Pons (tissue), 1 donor: ENCODE measurements around the gene CACNA1E.
A peak's percentile ranks its signal among the peaks of the same experiment; 100 is the strongest.

ENCODE experiments used
- DNase-seq: peaks from one replicate; pipeline ENCODE4 v3.0.0-alpha.2; 2016; ENCODE audit warnings: low spot score

Gene CACNA1E

DNA sequence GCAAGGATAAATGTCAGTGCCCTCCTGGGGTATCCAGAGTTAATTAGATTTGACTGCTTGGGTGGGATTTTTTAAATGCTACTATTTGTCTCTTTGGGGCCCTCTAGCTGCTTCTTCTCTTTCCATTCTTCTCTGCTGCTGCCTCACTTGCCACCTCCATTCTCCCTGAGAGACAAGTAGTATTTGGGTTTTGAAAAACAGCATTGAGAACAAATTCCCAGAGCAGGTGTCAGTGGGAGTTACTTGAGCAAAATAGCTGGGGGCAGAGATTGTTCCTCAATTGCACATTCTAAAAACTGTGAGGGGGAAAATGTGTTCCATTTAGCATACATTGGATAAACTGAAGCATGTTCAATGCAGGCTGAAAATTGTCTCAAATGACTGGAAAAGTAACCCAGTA, 286.5 kb downstream of the CACNA1E start:
- DNase-seq: no peak

DNA sequence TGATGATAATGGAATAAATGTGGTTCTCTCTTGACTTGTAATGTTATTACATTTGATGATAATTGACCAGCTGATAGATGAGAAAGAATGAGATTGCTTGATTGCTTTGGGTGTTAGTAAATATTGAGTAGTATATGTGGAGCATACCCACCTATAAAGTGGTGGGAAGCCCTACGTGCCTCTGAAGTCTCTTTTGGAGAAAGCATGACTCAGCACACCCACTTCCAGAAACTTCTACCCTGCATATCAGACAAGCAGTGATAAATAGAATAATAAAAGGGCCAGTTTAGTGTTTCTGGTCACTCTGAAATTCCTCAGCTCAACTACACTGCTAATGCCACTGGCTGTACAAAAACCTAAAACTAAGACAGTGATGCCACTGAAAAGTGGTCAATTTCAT, 289.4 kb downstream of the CACNA1E start:
- DNase-seq: no peak

DNA sequence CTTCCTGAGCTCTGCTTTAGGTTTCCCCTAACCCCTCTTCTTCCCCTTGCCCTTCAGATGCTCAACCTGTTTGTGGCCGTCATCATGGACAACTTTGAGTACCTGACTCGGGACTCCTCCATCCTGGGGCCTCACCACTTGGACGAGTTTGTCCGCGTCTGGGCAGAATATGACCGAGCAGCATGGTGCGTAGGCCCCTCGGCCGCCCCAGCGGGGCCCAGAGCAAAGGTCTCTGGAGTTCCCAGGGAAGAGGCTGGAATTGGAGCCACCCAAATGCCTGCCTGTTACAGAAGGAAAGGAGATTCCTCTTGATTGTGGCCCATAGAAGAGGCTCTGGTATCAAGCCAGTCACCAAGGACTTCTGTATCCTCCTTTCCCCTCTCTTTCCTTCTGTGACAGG, 292.7 kb downstream of the CACNA1E start:
- no peak for DNase-seq

DNA sequence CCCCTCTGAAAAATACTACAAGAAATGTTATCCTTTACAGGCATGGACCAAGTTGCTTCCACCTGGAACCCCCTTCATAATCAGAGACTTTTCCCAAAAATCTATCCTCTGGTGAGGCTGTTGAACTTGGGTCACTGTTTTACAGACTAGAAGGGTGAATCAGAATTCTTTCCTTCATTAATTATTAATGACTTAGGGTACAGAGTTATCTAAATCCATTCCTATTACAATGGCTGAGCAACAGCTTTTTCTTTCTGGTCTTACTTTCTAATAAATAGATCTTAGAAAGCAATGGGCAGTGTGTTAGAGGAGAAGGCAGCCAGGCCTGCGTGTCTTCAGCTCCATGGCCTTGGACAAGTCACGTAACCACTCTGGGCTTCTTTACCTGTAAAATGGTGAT, 294.0 kb downstream of the CACNA1E start:
- no peak for DNase-seq

DNA sequence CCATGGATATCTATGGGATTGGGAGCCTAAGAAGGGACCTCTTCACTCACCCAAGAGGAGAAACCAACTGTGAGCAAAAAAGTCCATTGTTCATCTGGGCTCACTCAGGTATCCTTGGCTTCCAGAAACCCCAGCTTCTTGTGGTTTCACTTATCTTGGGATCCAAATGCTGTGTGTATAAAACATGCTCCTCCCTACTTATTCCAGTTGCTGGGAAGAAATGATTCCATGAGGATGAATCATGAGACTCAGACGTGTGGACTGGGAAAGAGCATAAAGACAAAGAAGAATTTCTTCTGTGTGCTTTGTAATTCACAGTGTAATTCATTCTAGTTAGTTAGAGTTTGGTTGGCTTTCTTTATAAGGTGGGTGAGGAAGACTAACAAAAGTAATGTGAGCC, 294.5 kb downstream of the CACNA1E start:
- DNase-seq: no peak

DNA sequence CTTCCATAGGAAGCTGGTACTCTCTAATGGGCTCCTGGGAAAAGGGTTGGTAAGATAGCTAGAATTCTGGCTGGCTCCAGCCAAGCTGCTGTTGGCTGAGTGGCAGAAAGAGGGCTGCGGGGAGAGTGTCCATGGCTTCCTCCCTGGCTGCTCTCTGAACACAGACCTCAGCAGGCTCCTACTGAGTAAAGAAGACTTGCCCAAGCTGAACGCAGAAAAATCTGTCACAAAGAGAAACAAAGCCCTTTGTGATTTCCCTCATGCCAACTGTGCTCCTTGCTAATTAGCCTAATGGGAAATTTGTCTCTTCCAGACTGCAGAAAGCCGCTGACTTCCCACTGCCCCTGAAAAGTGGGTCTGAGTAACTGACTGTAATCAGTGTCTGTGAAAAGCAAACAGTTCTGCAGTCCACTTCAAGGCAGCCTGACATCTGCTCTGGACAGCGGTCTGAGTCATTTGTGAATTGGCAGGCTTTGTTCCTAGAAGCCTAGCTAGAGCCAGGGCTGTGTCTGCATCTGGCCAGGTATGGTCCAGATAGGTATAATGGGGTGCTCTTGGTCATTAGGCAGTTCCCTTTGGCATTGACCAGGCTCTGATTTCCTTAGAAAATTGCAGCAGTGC, 295.4 kb downstream of the CACNA1E start:
- no peak for DNase-seq

DNA sequence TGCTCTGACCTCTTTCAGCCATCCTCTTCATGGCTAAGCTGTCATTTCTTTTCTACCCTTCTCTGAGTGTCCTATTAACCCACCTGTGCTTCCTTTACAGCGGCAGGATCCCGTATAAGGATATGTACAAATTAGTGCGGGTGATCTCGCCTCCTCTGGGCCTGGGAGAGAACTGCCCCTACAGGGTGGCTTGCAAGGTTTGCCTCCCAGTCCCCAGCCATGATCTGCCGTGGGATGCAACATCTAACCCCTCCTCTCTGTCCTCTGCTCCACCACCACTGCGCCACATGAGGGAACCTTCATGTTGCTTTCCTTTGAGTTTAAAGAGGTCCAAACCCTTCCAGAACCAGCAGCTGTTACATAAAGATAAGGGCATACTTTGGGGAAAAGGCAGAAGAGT, 296.0 kb downstream of the CACNA1E start:
- DNase-seq: no peak

DNA sequence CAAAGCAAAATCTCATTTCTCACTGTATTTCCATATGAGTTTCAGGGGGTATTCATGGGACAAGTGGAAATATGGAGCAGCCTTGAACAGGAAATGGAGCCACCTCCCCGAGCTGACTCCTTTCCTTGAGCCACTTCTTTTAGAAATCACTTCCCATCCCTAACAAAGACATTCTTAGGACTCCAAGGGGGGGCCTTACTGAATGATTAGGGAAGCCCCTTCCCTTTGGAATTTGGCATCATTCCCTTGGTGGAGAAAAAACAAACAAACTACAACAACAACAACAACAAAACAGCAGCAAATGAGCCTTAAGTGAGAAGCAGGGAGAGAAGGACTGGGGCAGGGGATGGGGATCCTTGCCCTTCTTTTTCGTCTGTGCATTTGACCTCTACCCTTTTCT, 299.9 kb downstream of the CACNA1E start:
- no peak for DNase-seq

DNA sequence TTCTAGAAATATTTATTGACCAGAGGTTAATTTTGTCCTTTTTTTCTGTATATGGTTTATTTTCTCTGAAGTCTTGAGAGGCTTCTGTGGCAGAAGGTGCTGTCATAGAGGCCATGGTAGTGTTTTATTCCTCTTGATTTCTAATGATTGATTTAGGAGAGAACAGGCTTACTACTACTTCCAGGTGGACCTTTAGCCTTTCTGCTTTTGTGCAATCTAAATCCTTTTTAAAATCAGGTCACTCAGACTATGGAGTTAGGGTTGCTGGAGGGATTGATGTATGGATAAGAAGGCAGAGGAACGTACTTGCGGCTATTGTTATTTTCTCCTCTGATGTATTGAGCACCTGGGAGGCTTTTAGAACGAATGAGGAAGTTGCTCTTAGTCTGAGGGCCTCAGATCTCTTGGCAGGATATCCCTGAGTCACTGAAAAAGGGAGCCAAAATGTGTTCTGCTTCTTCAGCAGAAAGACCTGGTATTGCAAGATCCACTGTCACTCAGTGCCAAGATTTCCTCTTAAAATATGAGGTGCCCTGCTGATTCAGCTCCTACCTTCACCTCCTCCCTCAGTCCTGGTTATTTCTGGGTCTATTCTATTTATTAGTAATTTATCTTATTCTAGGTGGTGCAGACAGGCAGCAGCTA, 300.8 kb downstream of the CACNA1E start:
- DNase-seq: peak; percentile 67

DNA sequence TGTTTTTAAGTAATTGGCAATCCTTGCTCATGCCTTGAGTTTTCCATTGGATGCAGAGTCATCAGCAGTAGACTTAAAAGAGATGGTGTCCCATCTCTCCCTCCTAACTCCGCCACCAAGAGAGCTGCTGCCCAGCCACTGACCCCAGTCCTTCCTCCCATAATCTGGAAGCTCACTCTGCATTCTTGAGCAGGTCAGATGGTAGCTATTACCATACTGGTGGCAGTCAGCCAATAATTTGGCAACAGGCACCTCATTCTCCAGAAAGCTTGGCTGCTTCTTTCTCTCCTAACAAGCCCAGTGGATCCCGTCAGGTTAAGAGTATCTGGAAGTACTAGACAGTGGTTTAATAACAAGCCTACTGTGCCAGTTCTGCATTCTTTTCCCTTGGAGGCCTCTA, 306.1 kb downstream of the CACNA1E start:
- DNase-seq: peak; percentile 22

DNA sequence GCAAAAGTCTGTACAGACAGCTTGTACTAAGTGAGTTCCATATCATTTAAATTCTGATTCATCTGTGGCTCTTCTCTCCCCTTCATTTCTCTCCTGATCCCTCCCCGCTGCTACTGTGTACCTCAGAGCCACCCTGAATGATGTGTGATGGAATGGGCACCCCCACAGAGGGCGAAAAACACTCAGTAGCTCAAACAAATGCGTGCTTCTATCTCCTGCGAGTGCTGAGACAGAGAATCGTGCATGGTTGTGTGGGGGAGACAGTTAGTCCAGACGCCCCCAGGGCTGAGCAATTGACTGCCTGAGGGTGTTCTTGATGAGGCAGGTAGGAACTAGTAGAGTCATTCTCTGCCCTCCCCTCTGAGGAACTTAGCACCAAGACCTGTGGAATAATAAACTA, 308.4 kb downstream of the CACNA1E start:
- no peak for DNase-seq

DNA sequence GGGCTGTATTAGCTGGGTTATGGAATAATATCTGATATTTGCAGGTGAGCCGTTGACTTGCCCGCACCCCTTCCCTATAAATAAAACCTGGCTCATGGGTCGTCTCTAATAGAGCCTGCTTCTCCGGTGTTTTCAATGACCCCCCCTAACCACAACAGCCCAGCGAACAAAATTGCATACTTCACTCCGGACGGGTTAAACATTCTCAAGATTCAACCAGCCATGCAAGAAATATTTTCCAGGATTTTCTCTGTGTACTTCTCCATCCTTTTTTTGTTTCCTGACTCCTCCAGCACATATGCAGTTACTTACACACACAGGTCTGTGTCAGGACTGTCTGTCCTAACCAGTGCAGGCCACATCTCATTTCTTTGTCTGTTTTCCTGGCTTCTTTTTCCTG, 310.5 kb downstream of the CACNA1E start:
- DNase-seq: no peak

DNA sequence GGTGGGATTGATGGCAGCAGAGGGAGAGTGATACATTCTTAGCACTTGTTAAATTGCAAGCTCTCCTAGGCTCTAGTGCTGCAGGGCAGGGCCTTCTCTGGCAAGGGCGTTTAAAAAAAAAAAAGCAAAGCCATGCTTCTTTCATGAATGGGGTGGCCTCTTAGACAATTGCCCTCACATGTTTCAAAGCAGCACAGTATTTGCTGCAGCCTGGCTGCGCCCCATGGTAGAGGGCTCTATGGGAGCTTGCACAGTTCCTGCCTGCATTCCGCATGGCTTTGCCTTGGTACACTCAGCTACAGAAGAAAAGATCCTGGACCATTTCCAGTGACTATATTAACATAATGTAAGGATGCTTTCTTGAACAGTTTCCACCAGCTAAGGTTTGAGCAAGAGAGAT, 311.0 kb downstream of the CACNA1E start:
- DNase-seq: no peak

DNA sequence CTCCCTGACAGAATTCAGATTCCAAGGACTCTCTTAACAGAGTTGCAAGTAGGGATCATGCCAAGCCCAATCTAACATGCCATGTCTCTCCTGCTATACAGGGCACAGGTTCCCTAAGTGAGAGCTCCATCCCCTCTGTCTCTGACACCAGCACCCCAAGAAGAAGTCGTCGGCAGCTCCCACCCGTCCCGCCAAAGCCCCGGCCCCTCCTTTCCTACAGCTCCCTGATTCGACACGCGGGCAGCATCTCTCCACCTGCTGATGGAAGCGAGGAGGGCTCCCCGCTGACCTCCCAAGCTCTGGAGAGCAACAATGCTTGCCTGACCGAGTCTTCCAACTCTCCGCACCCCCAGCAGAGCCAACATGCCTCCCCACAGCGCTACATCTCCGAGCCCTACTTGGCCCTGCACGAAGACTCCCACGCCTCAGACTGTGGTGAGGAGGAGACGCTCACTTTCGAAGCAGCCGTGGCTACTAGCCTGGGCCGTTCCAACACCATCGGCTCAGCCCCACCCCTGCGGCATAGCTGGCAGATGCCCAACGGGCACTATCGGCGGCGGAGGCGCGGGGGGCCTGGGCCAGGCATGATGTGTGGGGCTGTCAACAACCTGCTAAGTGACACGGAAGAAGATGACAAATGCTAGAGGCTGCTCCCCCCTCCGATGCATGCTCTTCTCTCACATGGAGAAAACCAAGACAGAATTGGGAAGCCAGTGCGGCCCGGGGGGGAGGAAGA, 315.0 kb downstream of the CACNA1E start:
- DNase-seq: no peak

DNA sequence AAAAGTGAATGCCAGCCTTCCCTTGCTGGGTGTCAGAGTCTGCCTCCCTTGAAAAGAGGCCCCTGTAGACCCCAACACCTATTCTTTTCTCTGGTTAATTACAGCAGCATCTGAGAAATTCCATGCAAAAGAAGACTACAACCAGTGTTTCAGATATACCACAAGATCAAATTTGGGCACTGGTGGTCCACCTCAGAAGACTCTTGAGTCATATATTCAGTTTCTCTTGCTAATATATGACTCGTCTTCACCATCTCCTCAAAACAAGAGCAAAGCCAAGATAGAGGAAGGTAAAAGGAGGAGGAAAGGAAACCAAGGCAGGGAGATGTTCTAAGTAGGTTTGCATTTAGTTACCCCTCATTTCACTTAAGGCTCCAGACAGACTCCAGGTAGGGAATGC, 318.3 kb downstream of the CACNA1E start:
- no peak for DNase-seq

DNA sequence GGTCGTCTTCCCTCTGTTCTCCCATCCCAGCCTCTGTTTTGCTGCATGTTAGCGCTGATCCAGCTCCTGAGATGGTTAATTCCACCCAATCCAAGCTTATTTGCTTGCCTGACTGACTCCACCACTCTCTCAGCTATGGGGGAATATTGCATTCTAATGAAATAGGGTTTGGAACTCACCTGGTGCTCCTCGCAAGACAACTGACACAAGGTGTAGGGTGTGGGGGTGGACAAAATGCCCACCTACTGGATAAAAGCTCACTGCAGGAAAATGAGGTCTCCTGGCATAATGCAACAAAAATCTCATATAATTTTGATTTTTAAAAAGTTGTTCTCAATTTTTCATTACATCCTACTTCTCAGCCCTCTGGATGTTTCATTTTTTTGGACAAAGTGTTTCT, 319.1 kb downstream of the CACNA1E start:
- no peak for DNase-seq

DNA sequence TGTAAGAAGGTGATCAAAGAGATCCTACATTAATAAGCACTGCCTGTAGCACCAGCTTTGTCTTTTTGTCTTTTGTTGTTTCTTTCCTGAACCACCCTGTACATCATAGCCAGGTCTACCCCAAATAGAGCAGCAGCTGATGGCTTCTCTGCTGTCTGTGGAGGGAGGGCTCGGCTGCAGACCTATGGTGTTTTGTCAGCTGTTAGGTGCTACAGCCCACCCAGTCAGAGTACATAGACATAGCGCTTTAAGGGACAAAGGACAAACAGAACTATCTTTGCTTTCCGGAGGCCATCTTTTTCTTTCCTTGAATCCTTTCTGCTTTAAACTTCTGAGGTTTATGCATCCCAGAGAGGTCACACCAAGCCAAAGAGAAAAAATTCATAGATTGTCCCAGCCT, 320.1 kb downstream of the CACNA1E start:
- DNase-seq: no peak

DNA sequence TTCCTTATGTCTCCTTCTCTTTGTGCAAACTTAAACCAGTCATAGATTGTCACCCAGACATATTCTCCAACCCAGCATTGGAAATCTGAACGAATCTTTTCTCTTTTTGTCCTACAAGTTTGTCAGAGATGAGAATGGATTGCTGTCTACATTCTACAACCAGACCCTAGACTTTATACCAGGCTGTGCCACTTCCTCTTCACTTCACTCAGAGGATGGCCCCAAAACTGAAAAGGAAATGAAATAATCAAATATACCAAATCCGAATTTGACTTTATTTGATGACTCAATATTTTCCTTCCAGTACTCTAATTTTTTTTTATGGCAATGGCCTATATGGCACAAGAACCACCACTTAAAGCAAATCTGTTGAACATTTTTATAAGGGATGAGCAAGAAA, 321.7 kb downstream of the CACNA1E start:
- DNase-seq: no peak

DNA sequence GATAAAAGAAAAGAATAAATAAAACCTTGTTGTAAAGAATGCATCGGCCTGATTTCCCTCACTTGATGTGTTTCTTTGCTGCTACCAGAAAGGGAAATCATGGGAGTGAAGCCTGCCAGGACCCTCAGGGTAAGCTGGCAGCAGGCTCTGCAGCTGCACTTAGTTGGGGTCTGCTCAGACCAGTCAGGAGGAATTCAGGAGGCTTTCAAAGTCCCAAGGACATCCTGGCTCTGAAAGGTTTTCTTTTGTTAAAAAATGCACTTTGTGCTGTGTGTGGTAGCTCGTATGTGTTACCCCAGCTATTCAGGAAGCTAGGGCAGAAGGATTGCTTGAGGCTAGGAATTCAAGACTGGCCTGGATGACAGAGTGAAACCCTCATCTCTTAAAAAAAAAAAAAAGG, 323.4 kb downstream of the CACNA1E start:
- no peak for DNase-seq

DNA sequence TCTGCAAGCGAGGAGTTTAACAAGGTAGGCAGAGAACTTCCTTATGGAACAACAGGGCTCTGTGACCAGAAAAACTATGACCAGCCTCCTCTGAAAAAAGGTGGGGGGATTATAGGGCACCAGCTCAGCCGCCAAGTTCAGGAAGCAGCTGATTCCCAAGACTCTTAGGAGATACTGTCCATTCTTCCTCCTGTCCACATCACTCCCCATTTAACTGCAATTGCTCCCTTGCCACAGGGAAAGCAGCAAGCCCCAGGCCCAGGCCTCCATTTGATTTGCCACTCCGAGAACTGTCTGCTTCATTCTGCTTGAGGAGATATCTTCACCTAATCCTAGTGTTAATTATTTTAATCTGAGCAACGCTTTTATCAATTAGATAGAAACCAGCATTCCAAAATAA, 323.9 kb downstream of the CACNA1E start:
- no peak for DNase-seq

DNA sequence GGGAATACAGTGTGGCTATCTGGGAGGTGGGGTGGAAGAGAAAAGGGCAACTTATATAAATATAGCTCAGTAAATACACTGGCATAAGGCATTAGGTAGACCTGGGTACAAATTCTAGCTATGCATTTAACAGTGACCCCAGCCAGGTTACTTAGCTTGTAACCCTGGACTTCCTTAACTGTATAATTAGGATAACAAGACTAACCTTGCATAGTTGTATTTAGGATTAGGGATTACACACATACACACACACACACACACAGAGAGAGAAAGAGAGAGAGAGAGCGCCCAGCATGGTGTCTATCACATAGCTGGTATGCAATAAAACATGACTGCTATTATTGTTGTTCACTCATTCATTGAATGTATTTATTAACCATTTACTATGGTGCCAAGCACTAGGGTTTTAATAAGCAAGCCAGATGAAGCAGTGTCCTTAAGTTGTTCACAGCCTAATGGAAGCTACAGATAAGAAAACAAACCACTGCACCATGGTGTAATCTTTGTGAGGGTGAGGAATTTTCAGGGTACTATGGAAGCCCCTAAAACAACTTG, 326.8 kb downstream of the CACNA1E start:
- DNase-seq: no peak

DNA sequence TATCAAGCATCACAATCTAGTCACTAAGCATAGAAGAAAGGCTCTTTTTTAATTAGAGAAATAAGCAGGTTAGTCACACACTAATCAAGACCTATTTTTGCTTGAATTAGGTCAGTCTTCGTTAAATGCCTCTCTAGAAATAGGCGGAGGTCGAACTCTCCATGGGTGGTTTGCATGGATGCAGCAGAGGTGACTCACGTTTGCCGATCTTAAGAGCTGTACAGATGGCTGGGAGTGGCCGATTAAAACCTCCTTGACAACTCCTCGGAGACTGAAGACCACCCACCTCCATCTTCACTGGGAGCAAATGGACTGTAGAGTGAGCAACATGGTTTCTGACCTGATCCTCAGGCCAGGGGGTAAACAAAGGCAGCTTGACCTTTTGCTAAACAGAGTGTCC, 328.9 kb downstream of the CACNA1E start:
- DNase-seq: no peak

DNA sequence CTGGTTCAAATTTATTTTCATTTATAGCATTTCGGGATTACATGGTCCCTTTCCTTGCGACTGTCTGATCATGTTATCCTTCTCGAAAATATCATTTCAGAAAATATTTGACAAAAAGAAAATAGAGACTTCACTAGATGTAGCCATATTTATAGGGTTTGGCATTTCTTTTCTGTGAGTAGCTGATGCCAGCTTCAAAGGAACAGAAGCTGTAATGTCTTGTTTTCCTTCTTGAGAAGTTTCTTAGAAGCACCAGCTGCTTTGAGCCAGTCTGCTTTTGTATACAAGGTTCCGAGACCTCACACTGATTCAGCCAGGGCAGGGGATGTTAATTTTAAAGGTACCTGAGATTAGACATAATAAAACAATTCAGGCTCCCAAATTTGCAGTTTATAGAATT, 329.9 kb downstream of the CACNA1E start:
- no peak for DNase-seq
